Diencephalon (tissue), 1 donor: Measurements from ENCODE around the gene C9orf43. TPM values are rescaled to one million over a fixed set of nuclear protein-coding genes. Genes with fewer than 3 reads are reported as not detected.

Source experiments
- total RNA-seq: library from RNA; depleted of rRNA; stranded (reverse); fragments of >200 nt; gene quantifications from one replicate; pipeline ENCODE4 v1.2.3, GENCODE V29; 2014

Gene C9orf43, protein sequence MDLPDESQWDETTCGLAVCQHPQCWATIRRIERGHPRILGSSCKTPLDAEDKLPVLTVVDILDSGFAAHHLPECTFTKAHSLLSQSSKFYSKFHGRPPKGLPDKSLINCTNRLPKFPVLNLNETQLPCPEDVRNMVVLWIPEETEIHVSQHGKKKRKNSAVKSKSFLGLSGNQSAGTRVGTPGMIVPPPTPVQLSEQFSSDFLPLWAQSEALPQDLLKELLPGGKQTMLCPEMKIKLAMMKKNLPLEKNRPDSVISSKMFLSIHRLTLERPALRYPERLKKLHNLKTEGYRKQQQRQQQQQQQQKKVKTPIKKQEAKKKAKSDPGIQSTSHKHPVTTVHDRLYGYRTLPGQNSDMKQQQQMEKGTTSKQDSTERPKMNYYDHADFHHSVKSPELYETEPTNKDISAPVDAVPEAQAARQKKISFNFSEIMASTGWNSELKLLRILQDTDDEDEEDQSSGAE
- total RNA-seq: 0.69 TPM

DNA sequence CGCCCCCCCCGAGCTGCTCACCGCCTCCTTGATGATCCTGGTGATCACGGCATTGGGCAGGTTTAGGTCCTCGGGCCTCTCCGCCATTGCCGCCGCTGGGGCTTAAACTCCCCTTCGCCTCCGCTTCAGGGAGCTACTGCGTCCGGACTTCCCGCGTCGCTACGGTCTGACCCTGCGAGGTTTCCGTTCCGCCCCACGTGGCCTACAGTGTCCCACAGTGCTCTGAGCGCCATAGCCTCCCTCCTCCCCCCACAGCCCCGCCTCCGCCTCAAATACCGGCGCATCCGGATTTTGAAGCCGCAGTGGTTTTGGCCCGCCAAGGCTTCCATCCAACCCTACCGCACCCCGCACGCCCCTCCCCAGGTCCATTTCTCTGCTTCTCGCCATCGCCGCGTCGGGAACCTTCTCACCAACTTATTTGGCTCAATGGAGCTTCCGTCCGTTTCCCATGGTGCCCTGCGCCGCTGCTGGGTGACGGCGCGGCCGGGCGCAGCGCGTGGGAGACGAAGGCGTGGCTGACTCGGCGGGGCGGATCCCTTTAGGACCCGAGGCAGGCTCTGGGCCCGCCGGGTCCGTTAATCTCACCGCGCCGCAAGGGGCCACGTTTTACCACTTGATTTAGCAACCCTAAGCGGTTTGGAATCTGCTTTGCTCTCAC lies at the start of gene C9orf43, which contains the start of gene POLE3:
TSS of gene C9orf43 (plus strand) at position 541 of the 658 bp plus-strand sequence. CDS start 2,747 bp downstream, outside the sequence.
TSS of gene POLE3 (minus strand) at position 469 of the 658 bp plus-strand sequence. CDS start at position 87, 382 bp downstream.

DNA sequence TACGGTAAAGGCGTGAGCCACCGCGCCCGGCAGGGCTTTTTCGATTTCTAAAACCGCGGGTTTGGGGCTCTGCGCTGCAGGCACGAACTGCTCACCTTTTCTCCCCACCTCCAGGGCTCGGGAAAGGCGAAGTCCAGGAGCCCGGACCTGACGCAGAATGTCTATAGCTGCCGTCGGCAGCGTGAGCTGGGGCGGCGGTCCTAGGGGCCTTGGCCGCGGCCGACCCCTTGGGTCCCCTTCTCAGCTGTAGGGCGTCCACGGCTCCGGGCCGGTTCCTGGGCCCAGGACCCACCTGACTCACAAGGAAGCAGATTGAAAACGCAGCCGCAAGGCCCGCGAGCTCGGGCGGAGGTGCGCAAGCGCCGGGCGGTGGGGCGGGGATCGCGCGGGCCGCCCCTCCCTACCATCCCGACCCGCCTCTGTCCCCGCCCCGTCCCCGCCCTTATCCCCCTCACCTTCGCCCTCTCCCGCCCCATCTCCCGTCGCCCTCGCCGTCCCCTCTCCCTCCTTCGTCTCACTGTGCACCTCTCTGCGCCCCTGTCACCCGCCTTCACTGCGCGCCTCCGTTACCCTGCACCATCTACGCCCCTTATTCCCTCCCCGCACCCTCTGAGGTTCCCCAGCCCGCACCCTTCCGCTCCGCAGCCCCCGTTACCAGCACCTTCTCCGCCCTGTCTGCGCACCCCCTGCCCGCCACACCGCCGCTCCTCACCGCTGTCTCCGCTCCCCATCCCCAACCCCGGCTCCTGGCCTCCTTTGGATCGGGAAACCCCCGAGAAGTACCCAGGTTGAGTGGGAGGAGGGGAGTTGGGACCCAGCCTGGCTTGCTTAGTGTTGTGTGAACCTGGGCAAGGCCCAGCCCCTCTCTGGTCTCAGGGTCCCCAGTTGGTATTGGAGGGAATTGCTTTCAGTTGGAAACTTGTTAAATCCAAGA lies 33.6 kb upstream of the C9orf43 start, which contains the start of gene HDHD3:
TSS of gene HDHD3 (minus strand) at position 353 of the 934 bp plus-strand sequence. CDS start 2,632 bp downstream, outside the sequence.

DNA sequence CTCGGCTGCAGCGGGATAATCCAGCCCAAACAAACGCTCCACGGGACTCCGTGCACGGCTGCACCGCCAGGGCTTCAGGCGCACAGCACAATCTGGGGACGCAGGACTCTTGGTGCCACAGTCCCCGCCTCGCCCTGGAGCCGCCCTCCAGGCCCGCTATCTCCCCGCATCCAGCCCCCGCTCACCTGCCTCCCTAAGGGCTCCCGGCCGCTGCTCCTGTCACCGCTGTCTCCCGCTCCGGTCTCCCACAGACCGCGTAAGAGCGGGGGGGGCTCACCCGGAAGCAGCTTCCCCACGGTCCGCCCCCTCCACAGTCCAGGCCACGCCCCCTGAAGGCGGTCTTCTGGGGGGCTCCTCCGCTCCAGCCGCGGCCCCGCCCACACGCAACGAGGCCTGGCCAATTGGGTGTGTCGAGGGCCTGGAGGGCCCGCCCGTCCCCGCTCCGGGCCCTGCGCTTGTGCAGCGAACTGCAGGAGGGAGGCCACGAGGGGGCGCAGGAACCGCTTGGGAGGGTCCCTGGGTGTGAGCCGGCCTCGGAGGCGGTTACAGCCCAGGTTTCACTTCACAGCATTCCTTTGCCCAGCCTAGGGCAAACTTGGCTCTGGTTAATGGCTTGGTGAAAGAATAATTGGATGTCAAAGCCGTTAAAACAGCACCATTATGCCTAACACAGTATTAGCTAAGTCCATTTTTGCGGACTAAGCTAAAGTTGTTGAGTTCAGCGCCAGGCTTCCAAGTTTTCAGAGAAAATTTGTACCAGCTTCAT lies 9.3 kb upstream of the C9orf43 start, which contains the start of gene ALAD:
TSS of gene ALAD (minus strand) at position 258 of the 766 bp plus-strand sequence. CDS start 7,725 bp downstream, outside the sequence.

DNA sequence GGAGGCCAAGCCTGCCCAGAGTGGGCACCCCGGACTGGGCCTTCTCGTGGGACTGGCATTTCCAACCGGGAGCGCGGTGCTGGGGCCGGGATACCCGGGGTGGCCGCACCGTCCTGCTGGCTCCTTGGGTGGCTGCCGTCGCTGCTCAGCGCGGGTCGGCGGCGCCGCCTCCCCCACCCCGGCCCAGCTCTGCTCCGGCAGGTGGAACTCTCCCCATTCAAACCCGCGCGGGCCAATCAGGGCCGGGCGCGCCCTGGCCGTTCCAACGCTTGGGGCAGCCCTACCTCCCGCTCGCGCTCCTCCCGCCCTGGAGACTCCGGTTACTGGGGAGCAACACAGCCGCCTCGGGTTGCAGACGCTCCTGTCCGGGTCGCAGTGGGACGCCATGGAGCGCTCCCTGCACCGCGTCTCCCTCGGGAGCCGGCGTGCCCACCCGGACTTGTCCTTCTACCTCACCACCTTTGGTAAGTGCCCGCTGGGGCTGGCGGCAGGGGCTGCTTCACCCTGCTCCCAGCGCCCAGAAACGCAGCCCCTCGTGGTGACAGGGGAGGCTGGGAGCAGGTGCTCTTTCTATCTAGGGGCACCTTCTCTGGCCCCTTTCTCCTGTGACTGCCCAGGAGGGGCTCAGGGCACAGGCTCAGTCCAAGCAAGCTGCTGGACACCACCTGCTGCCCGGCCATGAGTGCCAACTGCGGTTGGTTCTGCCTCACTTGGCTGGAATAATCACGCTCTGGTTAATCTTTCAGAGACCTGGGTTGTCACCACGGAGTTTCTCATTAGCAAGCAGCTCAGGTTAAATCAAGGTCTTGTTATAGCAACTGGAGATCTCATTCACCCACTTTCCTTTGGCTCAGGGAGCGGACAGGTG lies 53.1 kb downstream of the C9orf43 start, which contains the start of gene RGS3:
TSS of gene RGS3 (plus strand) at position 310 of the 868 bp plus-strand sequence. CDS start at position 386, 76 bp downstream.

Other genes starting within 250 kb of the C9orf43 start
- gene FKBP15, start 189.5 kb upstream of the C9orf43 start, total RNA-seq: 14.8 TPM
- gene SLC31A1, start 189.2 kb upstream of the C9orf43 start, total RNA-seq: 14.5 TPM
- gene CDC26, start 135.2 kb upstream of the C9orf43 start, total RNA-seq: 23.1 TPM
- 23.3 TPM for gene PRPF4, start 135.1 kb upstream of the C9orf43 start, total RNA-seq
- gene RNF183, start 107.4 kb upstream of the C9orf43 start, total RNA-seq: not detected
- gene WDR31, start 70.5 kb upstream of the C9orf43 start, total RNA-seq: 5.3 TPM
- 0.69 TPM for gene BSPRY, start 61.2 kb upstream of the C9orf43 start, total RNA-seq
- gene HDHD3, start 33.8 kb upstream of the C9orf43 start, total RNA-seq: 10.8 TPM
- gene ALAD, start 9.5 kb upstream of the C9orf43 start, total RNA-seq: 16.4 TPM
- gene POLE3, start 72 bp upstream of the C9orf43 start, total RNA-seq: 34.4 TPM
- gene RGS3, start 53.0 kb downstream of the C9orf43 start, total RNA-seq: 28.6 TPM